Measurements from ENCODE around the gene ZNF70.

Gene ZNF70

DNA sequence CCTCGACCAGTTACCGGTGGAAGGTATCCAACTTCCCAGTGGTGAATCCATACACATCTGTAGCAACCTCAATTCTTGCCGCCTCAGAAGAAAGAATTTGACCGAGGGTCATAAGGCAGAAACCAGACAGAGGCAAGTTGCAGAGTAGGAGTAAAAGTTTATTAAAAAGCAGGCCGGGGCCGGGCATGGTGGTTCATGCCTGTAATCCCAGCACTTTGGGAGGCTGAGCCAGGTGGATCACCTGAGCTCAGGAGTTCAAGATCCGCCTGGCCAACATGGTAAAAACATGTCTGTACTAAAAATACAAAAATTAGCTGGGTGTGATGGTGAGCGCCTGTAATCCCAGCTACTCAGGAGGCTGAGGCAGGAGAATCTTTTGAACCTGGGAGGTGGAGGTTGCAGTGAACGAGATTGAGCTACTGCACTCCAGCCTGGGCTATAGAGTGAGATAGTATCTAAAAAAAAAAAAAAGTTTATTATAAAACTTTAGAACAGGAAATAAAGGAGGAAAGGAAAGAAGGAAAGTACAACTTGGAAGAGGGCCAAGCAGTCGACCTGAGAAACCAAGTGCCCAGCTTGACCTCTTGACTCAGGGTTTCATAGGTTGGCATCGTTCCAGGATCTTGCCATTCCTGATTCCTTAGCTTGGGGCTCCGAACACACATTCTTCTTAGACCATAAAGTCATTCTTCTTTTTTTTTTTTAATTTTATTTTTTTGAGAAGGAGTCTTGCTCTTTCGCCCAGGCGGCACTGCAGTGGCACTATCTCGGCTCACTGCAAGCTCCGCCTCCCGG lies 32.3 kb downstream of the ZNF70 start:
- H3K4me3 Mint-ChIP-seq = no peak overlapping the region
- DNase-seq (no peak), ATAC-seq (no peak)
- no peaks in the 10 kb centered on the region for H3K27me3 Mint-ChIP-seq
- H3K4me1 Mint-ChIP-seq = peaks cover 33% of the 10 kb centered on the region
- H3K9me3 Mint-ChIP-seq = no peaks in the 10 kb centered on the region
- H3K27ac Mint-ChIP-seq = no peak overlapping the region

DNA sequence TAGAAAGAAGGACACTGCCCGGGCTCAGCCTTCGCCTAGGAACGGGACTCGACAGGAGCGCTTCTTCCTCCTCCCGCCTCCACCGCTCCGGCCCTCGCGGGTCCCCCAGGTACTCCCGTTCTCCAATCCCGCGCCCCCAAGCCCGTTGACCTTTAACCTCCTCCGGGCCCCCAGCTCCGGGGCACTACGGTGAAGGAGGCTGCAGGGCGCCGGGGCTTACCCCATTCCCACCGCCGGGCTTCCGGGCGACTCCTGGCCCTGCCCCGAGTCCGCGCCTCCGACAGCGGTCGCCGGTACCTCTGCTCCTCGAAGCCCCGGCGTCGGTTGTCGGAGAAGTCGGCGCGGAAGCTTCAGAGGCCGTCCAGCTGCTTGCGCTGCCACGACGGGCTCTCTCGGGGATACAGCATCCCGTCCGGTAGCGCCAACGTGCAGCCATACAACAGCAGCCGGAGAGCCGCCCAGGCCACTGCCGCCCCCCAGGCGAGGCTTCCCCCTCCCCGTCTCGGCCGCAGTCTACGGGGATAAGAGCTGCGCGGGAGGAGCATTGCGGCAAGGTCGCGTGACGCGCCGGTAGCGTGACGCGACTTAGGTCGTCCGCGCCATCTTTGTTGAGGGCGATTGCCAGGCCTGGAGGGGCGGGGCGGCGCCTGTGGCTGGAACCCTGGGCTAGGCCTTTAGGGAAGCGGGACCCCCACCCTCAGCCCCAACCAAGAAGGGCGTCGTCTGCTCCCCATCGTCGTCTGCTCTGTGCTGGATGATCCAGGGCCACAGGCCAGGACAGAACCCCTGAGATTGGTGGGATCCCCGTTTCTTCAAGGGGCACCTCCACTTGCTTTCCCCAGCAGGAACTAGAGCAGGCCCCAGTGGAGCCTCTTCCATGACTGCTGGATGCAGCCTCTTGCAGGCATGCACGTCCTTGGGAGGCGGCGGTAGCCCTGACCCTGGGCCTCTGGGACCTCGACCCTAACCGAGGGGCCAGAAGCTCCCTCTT lies 33.8 kb downstream of the ZNF70 start:
- peak overlapping the region; percentile 93 to 98 for H3K27ac Mint-ChIP-seq
- DNase-seq = peak; percentile 82 to 86
- peak overlapping the region; percentile 80 to 84 for H3K4me3 Mint-ChIP-seq
- H3K9me3 Mint-ChIP-seq = no peaks in the 10 kb centered on the region
- H3K27me3 Mint-ChIP-seq = no peaks in the 10 kb centered on the region
- peaks cover 34% of the 10 kb centered on the region for H3K4me1 Mint-ChIP-seq
- ATAC-seq = peak; percentile 92

DNA sequence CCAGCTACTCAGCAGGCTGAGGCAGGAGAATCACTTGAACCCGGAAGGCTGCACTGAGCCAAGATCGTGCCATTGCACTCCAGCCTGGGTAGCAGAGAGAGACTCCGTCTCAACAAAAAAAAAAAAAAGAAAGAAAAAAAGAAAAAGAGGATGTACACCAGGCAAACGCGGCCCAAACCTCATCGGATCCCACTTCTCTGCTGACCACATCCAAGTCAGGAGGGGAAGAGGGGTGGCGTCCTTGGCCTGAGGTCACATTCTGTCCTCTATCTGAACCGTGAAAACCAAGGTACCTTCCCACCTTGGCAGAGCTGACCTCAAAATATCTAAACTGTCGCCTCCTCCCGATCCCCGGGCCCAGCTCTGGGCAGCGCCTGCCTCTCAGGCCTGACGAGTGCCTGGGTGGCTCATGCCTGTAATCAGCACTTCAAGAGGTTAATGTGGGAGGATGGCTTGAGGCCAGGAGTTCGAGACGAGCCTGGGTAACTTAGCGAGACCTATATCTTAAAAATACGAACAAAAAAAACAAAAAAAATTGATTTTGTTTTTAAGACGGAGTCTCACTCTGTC lies 35.0 kb downstream of the ZNF70 start:
- Mint-ChIP-seq H3K27ac (peak overlapping the region; percentile 33 to 89), H3K4me3 (peak overlapping the region; percentile 80 to 84), H3K9me3 (no peaks in the 10 kb centered on the region), H3K4me1 (peaks cover 41% of the 10 kb centered on the region), H3K27me3 (no peaks in the 10 kb centered on the region)
- ATAC-seq (no peak), DNase-seq (no peak)

DNA sequence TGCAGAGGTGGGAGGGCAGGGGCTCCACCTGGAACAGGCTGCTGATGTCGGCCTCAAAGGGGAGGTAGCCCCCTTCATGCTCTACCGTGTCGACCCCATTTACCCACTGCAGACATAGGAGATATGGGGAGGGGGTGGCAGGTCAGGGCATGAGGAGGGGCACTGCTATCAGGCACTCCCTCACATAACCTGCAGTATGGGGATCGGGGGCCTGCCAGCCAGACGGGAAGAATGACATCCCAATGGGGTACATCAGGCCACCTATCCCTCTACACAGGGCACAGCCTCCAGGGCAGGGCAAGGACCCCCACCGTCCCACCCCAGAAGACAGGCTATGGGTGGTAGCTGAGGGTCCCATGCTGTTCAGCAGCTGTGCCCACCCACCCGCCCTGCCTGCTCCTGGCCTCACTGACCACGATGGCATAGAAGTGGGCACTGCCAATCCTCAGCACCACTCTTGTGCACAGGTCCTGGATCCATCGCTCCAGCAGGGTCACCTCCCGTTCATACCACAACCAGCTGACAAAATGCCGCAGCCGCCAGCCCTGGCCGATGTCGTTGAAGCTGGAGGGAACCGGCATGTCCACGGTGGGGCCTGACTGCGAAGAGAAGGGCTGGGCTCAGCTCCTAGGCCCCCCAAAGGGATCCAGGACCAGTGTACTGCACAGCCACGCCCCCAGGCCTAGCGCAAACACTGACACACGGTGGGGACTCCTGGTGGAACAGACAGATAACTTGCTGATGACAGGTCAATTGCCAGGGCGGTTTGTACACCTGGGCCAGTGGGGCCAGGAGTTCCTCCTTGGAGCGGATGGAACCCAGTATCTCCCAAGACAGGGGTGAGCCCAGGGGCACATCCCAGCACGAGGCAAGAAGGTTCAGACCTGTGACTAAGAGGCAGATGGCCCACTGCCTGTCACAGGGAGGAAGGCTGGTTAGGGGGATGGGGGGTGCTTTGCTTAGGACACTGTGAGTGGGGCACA lies 36.0 kb downstream of the ZNF70 start:
- DNase-seq = no peak
- Mint-ChIP-seq H3K27me3 (no peaks in the 10 kb centered on the region), H3K27ac (peak overlapping the region; percentile 19 to 89), H3K4me1 (peaks cover 51% of the 10 kb centered on the region), H3K4me3 (peak overlapping the region; percentile 80 to 84), H3K9me3 (no peaks in the 10 kb centered on the region)
- no peak for ATAC-seq

DNA sequence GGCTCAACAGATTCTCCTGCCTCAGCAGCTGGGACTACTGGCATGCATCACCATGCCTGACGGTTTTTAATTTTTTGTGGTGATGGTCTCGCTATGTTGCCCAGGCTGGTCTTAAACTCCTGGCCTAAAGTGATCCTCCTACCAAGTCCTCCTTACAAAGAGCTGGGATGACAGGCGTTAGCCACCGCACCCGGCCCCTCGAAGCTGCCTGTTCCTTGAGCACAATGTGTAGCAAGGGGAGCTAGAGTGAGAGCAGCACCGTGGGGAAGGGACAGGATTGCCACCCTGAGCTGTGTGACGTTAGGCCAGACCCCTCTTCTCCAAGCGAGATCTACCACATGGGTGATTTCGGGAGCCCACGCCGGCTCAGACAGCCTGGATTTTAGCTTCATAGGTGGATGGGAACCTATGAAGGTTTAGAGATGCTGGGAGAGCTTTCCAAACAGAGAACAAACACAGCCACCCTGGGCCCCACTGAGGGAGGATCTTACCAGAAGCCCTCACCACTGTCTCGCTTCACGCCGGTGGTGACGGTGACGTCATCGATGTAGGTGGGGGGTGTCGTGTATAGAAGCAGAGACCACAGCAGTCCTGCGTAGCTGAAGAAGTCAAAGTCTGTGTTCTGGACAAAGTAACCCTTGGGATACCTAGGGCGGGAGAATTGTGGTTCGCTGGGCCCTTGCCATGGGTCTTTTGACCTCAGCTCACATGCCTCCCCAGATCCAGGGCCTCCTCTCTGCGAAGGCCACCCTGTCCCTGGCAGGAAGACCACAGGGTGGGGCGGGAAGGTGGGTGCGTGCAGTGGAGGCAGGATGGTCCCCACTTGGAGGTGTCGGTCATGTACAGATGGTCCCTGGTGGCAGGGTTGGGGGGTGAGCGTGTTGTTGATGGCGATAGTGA lies 37.0 kb downstream of the ZNF70 start:
- peak overlapping the region; percentile 1 to 22 for H3K4me3 Mint-ChIP-seq

DNA sequence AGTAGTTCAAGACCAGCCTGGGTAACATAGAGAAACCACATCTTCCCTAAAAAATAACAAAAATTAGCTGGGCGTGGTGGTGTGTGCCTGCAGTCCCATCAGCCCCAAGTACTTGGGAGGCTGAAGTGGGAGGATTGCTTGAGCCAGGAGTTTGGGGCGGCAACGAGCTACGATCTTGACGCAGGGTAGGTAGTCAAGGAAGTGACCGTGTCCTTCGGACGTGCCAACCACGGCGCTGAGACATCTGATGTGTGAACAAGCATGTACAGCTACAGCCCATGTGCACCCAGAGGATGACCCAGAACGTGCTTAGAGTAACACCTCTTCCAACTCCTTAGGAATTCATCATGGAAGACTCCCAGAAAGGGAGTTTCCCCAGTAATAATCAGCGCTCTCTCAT lies 38.7 kb downstream of the ZNF70 start:
- Mint-ChIP-seq H3K27ac (no peak overlapping the region), H3K4me1 (peaks cover 71% of the 10 kb centered on the region), H3K27me3 (no peaks in the 10 kb centered on the region), H3K9me3 (no peaks in the 10 kb centered on the region), H3K4me3 (no peak overlapping the region)
- DNase-seq (no peak), ATAC-seq (no peak)

More for the DNA sequence above, 37.0 kb downstream of the ZNF70 start:
- DNase-seq (no peak), ATAC-seq (no peak)
- no peaks in the 10 kb centered on the region for H3K27me3 Mint-ChIP-seq
- no peaks in the 10 kb centered on the region for H3K9me3 Mint-ChIP-seq
- H3K4me1 Mint-ChIP-seq = peaks cover 60% of the 10 kb centered on the region
- no peak overlapping the region for H3K27ac Mint-ChIP-seq

DNA sequence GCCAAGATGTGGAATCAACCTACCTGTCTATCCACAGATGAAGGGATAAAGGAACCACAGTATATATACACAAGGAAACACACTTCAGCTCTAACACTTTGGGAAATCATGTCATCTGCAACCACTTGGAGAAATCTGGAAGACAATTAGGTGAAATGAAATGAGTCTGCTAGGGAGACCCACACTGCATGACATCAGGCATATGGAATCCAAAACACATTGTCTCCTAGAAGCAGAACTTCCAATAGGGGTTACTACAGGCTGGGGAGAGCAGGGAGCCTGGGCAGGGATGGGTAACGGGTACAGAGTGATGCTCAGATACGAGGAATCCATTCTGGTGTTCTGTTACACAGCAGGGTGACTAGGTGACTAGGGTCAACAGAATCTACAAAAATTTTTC lies 41.8 kb downstream of the ZNF70 start:
- Mint-ChIP-seq H3K9me3 (no peaks in the 10 kb centered on the region), H3K4me3 (no peak overlapping the region), H3K4me1 (peaks cover 81% of the 10 kb centered on the region), H3K27ac (peak overlapping the region in 1 of 2 donors; percentile 4), H3K27me3 (no peaks in the 10 kb centered on the region)
- DNase-seq (no peak), ATAC-seq (no peak)

DNA sequence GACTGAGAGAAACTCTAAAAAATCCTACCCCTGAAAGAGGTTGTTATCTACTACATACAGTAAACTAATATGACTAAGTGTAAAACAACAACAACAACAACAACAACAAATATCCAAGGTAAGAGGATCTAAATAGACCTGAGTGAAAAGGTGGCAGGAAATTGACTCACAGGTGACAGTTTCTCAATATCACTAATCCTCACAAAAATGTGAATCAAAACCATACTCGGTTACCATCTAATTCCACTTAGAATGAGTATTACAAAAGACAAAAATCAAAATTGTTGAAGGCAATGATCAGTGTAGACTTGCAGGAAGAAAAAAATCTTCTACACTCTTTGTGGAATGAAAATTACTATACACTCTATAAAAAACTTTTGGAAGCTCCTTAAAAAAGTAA lies 42.6 kb downstream of the ZNF70 start:
- H3K27me3 Mint-ChIP-seq = no peaks in the 10 kb centered on the region
- peak overlapping the region; percentile 2 to 91 for H3K27ac Mint-ChIP-seq
- peak overlapping the region; percentile 22 to 54 for H3K4me3 Mint-ChIP-seq
- peaks cover 83% of the 10 kb centered on the region for H3K4me1 Mint-ChIP-seq
- no peaks in the 10 kb centered on the region for H3K9me3 Mint-ChIP-seq
- peak; percentile 67 for ATAC-seq
- DNase-seq = no peak

DNA sequence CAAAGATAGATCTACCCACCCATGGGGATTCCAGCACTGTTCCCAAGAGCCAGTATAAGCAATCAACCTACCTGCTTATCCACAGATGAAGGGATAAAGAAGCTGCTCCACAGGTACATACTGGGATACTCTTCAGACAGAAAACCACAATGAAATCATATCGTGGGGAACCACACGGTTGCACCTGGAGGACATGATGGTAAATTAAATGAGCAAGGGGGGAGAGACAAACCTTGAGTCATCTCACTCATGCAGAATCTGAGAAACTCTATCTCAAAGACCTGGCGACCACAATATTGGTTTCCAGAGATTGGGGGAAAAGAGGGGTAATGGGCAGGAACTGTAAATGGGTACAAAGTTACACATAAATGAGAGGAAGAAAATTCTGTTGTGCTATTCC lies 45.6 kb downstream of the ZNF70 start:
- peak; percentile 41 to 68 for DNase-seq
- peak overlapping the region; percentile 93 to 94 for H3K27ac Mint-ChIP-seq
- peaks cover 99% of the 10 kb centered on the region for H3K4me1 Mint-ChIP-seq
- peak overlapping the region; percentile 57 to 71 for H3K4me3 Mint-ChIP-seq
- H3K27me3 Mint-ChIP-seq = no peaks in the 10 kb centered on the region
- H3K9me3 Mint-ChIP-seq = no peaks in the 10 kb centered on the region
- ATAC-seq = peak; percentile 88

DNA sequence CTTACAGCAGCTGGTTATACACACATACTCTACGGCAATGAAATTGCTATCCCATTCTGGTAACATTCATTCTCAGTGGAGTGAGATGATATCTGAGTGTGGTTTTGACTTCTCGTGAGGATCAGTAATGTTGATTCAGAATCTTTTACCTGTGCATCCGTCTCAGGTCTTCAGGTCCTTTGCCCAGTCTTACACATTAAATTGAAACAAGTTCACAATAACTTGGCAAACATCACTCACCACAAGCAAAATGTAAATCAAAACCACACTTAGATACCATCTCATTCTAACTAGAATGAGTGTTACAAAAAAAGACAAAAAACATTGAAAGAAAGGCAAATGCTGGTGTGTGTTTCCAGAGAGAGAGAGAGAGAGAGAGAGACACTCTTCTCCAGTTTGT lies 46.1 kb downstream of the ZNF70 start:
- Mint-ChIP-seq H3K27ac (peak overlapping the region; percentile 93 to 94), H3K4me3 (peak overlapping the region; percentile 57 to 71), H3K27me3 (no peaks in the 10 kb centered on the region), H3K9me3 (no peaks in the 10 kb centered on the region), H3K4me1 (peaks cover 96% of the 10 kb centered on the region)
- ATAC-seq = peak; percentile 75
- DNase-seq = no peak

DNA sequence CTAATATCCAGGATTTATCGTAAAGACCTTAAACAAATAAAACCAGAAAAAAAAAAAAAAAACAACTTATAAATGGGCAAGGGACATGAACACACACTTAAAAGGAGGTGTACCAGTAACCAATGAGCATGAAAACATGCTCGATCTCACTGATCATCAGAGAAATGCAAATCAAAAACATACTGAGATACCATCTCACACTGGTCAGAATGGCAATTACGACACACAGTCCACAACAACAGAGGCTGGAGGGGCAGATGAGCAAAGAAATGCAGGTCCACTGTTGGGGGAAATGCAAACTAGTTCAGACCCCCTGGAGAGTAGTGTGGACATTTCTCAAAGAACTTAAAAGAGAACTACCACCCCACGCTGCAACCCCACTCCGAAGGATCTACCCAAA lies 46.9 kb downstream of the ZNF70 start:
- no peak for DNase-seq
- no peak overlapping the region for H3K4me3 Mint-ChIP-seq

DNA sequence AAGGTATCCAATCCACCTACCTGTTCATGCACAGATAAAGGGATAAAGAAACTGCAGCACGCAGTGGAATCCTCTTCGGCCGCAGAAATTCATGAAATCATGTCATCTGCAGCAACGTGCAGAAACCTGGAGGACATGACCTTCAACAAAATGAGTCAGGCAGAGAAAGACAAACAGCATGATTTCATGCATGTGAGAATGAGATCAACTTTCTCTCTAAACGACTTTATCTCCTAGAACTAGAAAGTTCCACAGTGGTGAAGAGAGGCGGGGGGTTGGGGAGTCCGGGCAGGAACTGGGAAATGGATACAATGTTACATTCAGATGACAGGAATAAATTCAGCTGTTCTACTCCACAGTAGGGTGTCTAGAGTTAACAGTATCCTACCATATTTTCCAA lies 50.2 kb downstream of the ZNF70 start:
- DNase-seq = no peak
- Mint-ChIP-seq H3K4me1 (peaks cover 87% of the 10 kb centered on the region), H3K27ac (no peak overlapping the region), H3K9me3 (no peaks in the 10 kb centered on the region), H3K4me3 (no peak overlapping the region), H3K27me3 (no peaks in the 10 kb centered on the region)
- no peak for ATAC-seq

More for the DNA sequence above, 46.9 kb downstream of the ZNF70 start:
- H3K27ac Mint-ChIP-seq = peak overlapping the region in 1 of 2 donors; percentile 11
- H3K9me3 Mint-ChIP-seq = no peaks in the 10 kb centered on the region
- H3K4me1 Mint-ChIP-seq = peaks cover 89% of the 10 kb centered on the region
- ATAC-seq = no peak
- H3K27me3 Mint-ChIP-seq = no peaks in the 10 kb centered on the region

DNA sequence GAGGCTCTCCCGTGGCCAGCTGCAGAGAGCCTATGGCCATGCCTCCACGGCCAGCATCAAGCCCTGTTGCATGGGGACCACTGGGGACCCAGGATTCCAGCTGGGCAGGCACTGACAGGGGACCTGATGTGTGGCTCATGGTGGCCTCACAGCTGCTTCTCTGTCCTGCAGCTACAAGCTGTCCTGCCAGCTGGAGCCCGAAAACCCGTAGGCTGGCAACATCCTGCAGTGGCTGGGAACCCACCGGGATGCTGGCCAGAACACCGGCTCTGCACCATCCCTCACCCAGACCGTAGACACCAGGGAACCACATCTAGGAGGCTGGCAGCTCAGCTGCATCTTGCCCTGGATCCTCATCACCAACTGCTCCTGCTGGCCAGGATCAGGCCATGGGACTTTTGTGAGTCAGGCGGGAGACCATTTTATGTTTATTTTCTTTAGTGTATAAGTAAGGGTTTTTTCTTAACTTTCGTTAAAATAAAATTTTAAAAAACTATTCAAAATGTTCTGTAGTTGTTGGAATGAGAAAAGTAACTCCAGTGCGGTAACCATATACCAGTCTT lies 52.2 kb downstream of the ZNF70 start:
- DNase-seq = no peak
- no peak overlapping the region for H3K27ac Mint-ChIP-seq
- H3K27me3 Mint-ChIP-seq = no peaks in the 10 kb centered on the region
- no peak for ATAC-seq
- no peaks in the 10 kb centered on the region for H3K9me3 Mint-ChIP-seq
- H3K4me1 Mint-ChIP-seq = peaks cover 84% of the 10 kb centered on the region
- H3K4me3 Mint-ChIP-seq = no peak overlapping the region

Data from stimulated activated naive CD8-positive, alpha-beta T cell treated with anti-CD3 and anti-CD28 coated beads, Interleukin-15, amount 100 ng/mL, for 72 hours (primary cell).